Astrocyte (in vitro differentiated cells and primary cell): ENCODE measurements around the gene OPCML. TPM values are rescaled to one million over a fixed set of nuclear protein-coding genes. Genes with fewer than 3 reads are reported as not detected.

Experiments used
- DNase-seq: peaks from one replicate; pipeline ENCODE4 v3.0.0-alpha.2; 2010; ENCODE audit warnings: low read depth
- FAIRE-seq: peaks from 2 replicates; lab custom pipeline; 2011; peaks lifted over from hg19 to GRCh38; lab: Jason Lieb, UNC
- H2AFZ ChIP-seq: 2 replicates; pipeline ENCODE4 v1.6.0; 2012; ENCODE audit warnings: low read depth, low read length, inconsistent platforms
- H3K27ac ChIP-seq: 2 replicates; pipeline ENCODE4 v1.5.1; 2011; ENCODE audit warnings: low read depth, low read length, inconsistent platforms
- H3K27me3 ChIP-seq: 2 replicates; pipeline ENCODE4 v1.6.0; 2011; ENCODE audit warnings: low read length, inconsistent platforms; ENCODE audit not compliant: insufficient read depth
- H3K36me3 ChIP-seq: 2 replicates; pipeline ENCODE4 v1.5.1; 2011; ENCODE audit warnings: low read length, inconsistent platforms; ENCODE audit not compliant: insufficient read depth
- H3K4me1 ChIP-seq: 2 replicates; pipeline ENCODE4 v1.5.1; 2011; ENCODE audit warnings: low read length, inconsistent platforms; ENCODE audit not compliant: insufficient read depth
- H3K4me2 ChIP-seq: 2 replicates; pipeline ENCODE4 v1.6.0; 2012; ENCODE audit warnings: low read length, inconsistent platforms
- H3K4me3 ChIP-seq: 2 replicates; pipeline ENCODE4 v1.5.1; 2011; ENCODE audit warnings: low read depth, mild to moderate bottlenecking, low read length, inconsistent platforms; ENCODE audit not compliant: insufficient read depth
- H3K79me2 ChIP-seq: 2 replicates; pipeline ENCODE4 v1.6.0; 2012; ENCODE audit warnings: mild to moderate bottlenecking, low read length, inconsistent platforms; ENCODE audit not compliant: insufficient read depth
- H3K9ac ChIP-seq: 2 replicates; pipeline ENCODE4 v1.6.0; 2012; ENCODE audit warnings: mild to moderate bottlenecking, low read length, inconsistent platforms
- H3K9me3 ChIP-seq: 2 replicates; pipeline ENCODE4 v1.5.1; 2012; ENCODE audit warnings: low read depth, mild to moderate bottlenecking, low read length, inconsistent platforms; ENCODE audit not compliant: insufficient read depth
- H4K20me1 ChIP-seq: 2 replicates; pipeline ENCODE4 v1.6.0; 2012; ENCODE audit warnings: low read length, inconsistent platforms; ENCODE audit not compliant: insufficient read depth
- H3K27ac Mint-ChIP-seq: one replicate; pipeline ENCODE4 v1.8.0; 2021; ENCODE audit warnings: mild to moderate bottlenecking, mixed read lengths; ENCODE audit not compliant: unreplicated experiment
- H3K27me3 Mint-ChIP-seq: one replicate; pipeline ENCODE4 v1.8.0; 2021; ENCODE audit warnings: low read depth, mixed read lengths; ENCODE audit not compliant: unreplicated experiment
- H3K36me3 Mint-ChIP-seq: one replicate; pipeline ENCODE4 v1.8.0; 2021; ENCODE audit warnings: low read depth, mixed read lengths; ENCODE audit not compliant: unreplicated experiment
- H3K4me1 Mint-ChIP-seq: one replicate; pipeline ENCODE4 v1.8.0; 2021; ENCODE audit warnings: low read depth, mixed read lengths; ENCODE audit not compliant: unreplicated experiment
- H3K4me3 Mint-ChIP-seq: one replicate; pipeline ENCODE4 v1.8.0; 2021; ENCODE audit warnings: mild to moderate bottlenecking, moderate library complexity, mixed read lengths; ENCODE audit not compliant: unreplicated experiment
- H3K9me3 Mint-ChIP-seq: one replicate; pipeline ENCODE4 v1.8.0; 2021; ENCODE audit warnings: mild to moderate bottlenecking, mixed read lengths; ENCODE audit not compliant: unreplicated experiment
- EZH2 ChIP-seq: IDR thresholded peaks from 2 replicates; pipeline ENCODE4 v1.6.1; 2012; ENCODE audit warnings: mild to moderate bottlenecking, low read length, inconsistent platforms; ENCODE audit not compliant: insufficient read depth
- total RNA-seq: library from RNA; stranded (reverse); gene quantifications from 2 replicates; pipeline ENCODE4 v1.2.1, GENCODE V29; 2021
- TF ChIP-seq, protein P1 (sequence below): IDR thresholded peaks from 2 replicates; pipeline ENCODE4 v1.5.1; 2011; ENCODE audit warnings: low read depth, mild to moderate bottlenecking, inconsistent platforms, low read length, moderate library complexity; ENCODE audit not compliant: insufficient read depth

OPCML gene
- total RNA-seq, 1 donor from 2014 or later, result 7.9 TPM

DNA sequence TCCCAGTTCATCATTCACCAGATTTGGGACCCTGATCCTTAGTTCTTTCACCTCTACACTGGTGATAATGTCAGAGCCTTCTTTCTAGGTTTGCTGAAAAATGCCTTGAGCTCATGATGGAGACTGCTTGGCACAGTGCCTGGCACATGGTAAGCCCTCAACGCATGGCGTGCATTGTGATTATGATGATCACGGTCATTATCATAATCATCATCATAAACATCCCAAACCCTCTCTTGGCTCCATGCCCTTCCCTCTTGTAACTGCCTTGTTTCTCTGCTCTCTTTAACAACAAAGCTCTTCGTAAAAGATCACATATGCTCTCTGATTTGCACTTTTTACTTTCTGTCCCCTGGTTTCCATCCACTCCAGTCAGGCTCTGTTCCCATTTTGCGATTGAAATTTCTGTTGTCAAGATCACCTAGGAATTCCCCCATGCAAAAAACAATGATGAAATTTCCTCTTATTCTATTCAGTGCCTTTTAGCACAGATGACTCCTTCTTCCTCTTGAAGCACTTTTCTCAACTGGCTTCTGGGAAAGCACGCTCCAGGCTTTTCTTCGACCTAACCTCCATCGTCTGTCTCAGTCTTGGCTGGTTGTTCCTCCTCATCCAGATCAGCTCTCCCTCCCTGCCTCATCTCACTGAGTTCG is 479.1 kb downstream of the OPCML start:
- Histone ChIP-seq H2AFZ (no peak overlapping the region), H3K4me3 (no peak overlapping the region), H3K9ac (no peak overlapping the region), H3K4me1 (no peaks in the 10 kb centered on the region), H3K36me3 (no peaks in the 10 kb centered on the region), H3K9me3 (no peaks in the 10 kb centered on the region), H4K20me1 (no peaks in the 10 kb centered on the region), H3K4me2 (no peak overlapping the region), H3K27ac (no peak overlapping the region), H3K79me2 (no peaks in the 10 kb centered on the region), H3K27me3 (peaks cover 38% of the 10 kb centered on the region)
- FAIRE-seq (no peak), DNase-seq (no peak)
- Mint-ChIP-seq H3K4me1 (no peaks in the 10 kb centered on the region), H3K27me3 (peaks cover 12% of the 10 kb centered on the region), H3K27ac (no peak overlapping the region), H3K36me3 (no peaks in the 10 kb centered on the region), H3K4me3 (no peak overlapping the region), H3K9me3 (peaks cover 2% of the 10 kb centered on the region)
- TF ChIP-seq, protein P1, sequence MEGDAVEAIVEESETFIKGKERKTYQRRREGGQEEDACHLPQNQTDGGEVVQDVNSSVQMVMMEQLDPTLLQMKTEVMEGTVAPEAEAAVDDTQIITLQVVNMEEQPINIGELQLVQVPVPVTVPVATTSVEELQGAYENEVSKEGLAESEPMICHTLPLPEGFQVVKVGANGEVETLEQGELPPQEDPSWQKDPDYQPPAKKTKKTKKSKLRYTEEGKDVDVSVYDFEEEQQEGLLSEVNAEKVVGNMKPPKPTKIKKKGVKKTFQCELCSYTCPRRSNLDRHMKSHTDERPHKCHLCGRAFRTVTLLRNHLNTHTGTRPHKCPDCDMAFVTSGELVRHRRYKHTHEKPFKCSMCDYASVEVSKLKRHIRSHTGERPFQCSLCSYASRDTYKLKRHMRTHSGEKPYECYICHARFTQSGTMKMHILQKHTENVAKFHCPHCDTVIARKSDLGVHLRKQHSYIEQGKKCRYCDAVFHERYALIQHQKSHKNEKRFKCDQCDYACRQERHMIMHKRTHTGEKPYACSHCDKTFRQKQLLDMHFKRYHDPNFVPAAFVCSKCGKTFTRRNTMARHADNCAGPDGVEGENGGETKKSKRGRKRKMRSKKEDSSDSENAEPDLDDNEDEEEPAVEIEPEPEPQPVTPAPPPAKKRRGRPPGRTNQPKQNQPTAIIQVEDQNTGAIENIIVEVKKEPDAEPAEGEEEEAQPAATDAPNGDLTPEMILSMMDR, result no peak
- no peak for TF ChIP-seq EZH2

DNA sequence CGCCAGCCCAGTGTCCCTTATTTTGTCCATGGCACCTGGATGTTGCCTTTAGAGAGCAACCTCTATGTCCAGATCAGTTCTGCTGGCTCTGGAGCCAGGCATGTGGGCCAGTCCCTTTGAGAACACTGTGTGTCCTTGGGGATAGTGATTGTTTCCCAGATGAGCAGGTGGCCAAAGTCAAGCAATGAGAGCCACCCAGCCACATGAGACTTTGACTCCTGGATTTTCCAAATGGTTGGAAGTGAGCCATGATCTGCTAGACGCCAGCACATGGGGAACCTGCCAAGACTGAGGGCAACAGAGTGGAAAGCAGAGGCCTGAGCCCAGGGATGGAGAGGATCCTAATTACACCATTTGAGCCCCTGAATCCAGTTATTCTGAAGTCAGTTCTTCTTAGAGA is 479.8 kb downstream of the OPCML start:
- no peak overlapping the region for H3K4me2 ChIP-seq
- H3K27ac ChIP-seq, result no peak overlapping the region
- peaks cover 38% of the 10 kb centered on the region for H3K27me3 ChIP-seq
- H3K9ac ChIP-seq, result no peak overlapping the region
- H3K4me1 Mint-ChIP-seq, result no peaks in the 10 kb centered on the region
- H3K36me3 ChIP-seq, result no peaks in the 10 kb centered on the region
- no peaks in the 10 kb centered on the region for H3K9me3 ChIP-seq
- H3K36me3 Mint-ChIP-seq, result no peaks in the 10 kb centered on the region
- H3K4me3 Mint-ChIP-seq, result no peak overlapping the region
- H3K79me2 ChIP-seq, result no peaks in the 10 kb centered on the region
- no peaks in the 10 kb centered on the region for H4K20me1 ChIP-seq
- FAIRE-seq, result no peak
- no peak for DNase-seq
- peaks cover 15% of the 10 kb centered on the region for H3K27me3 Mint-ChIP-seq
- no peak overlapping the region for H3K27ac Mint-ChIP-seq
- H3K4me3 ChIP-seq, result no peak overlapping the region
- H3K4me1 ChIP-seq, result no peaks in the 10 kb centered on the region
- H3K9me3 Mint-ChIP-seq, result no peaks in the 10 kb centered on the region
- TF ChIP-seq, protein P1, result no peak
- TF ChIP-seq EZH2, result no peak
- H2AFZ ChIP-seq, result no peak overlapping the region

DNA sequence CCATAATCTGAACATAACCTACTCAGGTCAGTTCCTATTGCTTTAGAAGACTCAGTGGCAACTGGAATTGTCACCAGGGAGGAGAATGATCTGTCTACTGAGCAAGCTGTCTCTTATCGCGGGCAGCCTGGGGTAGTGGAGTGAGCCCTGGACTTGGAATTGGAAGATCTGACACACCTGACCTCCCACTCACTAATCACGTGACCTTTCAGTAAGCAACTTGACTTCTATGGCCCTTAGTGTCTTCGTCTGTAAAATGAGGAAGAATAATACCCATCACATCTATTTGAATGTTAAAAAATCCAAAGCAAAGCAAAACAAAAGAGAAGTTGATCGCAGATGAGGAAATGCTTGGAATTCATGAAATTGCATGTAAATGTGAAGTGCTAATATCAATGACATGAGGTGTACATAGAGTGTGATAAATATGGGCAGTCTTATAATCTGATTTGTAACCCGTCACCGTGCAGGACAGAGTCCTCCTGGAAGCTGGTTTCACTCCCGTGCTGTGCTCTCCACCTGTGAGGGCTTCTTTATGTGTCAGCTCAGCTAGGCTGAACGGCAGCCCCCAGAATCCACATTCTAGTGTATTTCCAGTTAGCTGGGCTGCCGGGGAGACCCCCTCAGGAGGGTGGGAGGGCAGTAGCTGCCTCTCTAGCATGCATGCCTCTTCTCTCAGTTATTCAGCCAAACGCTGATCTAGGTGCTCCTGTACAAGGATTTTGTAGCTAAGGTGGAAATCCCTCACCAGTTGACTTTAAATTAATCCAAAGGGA is 482.9 kb downstream of the OPCML start:
- Mint-ChIP-seq H3K9me3 (no peaks in the 10 kb centered on the region), H3K36me3 (no peaks in the 10 kb centered on the region), H3K27ac (no peak overlapping the region), H3K4me3 (no peak overlapping the region), H3K27me3 (peaks cover 32% of the 10 kb centered on the region), H3K4me1 (no peaks in the 10 kb centered on the region)
- Histone ChIP-seq H3K79me2 (no peaks in the 10 kb centered on the region), H3K27ac (no peak overlapping the region), H3K4me1 (no peaks in the 10 kb centered on the region), H3K9me3 (no peaks in the 10 kb centered on the region), H3K4me3 (no peak overlapping the region), H3K27me3 (peaks cover 56% of the 10 kb centered on the region), H4K20me1 (no peaks in the 10 kb centered on the region), H3K9ac (no peak overlapping the region), H3K36me3 (no peaks in the 10 kb centered on the region), H2AFZ (no peak overlapping the region), H3K4me2 (no peak overlapping the region)
- no peak for TF ChIP-seq EZH2
- TF ChIP-seq, protein P1, result no peak
- no peak for FAIRE-seq
- DNase-seq, result no peak
